Right renal cortex interstitium (tissue), 3 donors: ENCODE results near the gene SLC11A2. TPM values are rescaled to one million over a fixed set of nuclear protein-coding genes. Genes with fewer than 3 reads are reported as not detected.
"Not testable (repeated sequence)": the region's sequence is repeated elsewhere in the genome, so short reads cannot be mapped to it uniquely, and the experiment has no call there.

Experiments used
- DNase-seq, 3 donors: peaks; one replicate each; pipeline ENCODE4 v3.0.0-alpha.2; 2013; ENCODE audit warnings: low read depth in 3 of 3, low spot score in 2 of 3
- polyA plus RNA-seq, 3 donors: library from polyadenylated mRNA; unstranded; fragments of 120-200 nt; gene quantifications; one replicate each; pipeline ENCODE4 v1.2.1, GENCODE V29; 2013; ENCODE audit not compliant: insufficient read length in 3 of 3

Gene SLC11A2
- polyA plus RNA-seq, 3 donors, result 46.9 to 53.9 (median 48.9) TPM

GRCh38 chr12:50991291-50991690, 34.9 kb downstream of the SLC11A2 start:
- DNase-seq, result no peak

- DNase-seq, result no peak
These were observed 35.4 kb downstream of the SLC11A2 start for GRCh38 chr12:50990791-50991190.

- no peak for DNase-seq
These were observed 35.9 kb downstream of the SLC11A2 start for GRCh38 chr12:50990147-50990727.

- DNase-seq, result no peak
These were observed 37.3 kb downstream of the SLC11A2 start for GRCh38 chr12:50988871-50989270.

GRCh38 chr12:50988051-50988450, 38.1 kb downstream of the SLC11A2 start:
- no peak for DNase-seq

- peak; percentile 20 to 37 (median 27) for DNase-seq
These were observed 39.0 kb downstream of the SLC11A2 start for GRCh38 chr12:50986966-50987737.

GRCh38 chr12:50985322-50985721, 40.9 kb downstream of the SLC11A2 start:
- no peak for DNase-seq

GRCh38 chr12:50984586-50985298, 41.4 kb downstream of the SLC11A2 start:
- no peak for DNase-seq

GRCh38 chr12:50981319-50982239, 44.6 kb downstream of the SLC11A2 start:
- DNase-seq, result no peak

GRCh38 chr12:50980545-50980944, 45.6 kb downstream of the SLC11A2 start:
- DNase-seq, result no peak

GRCh38 chr12:50979369-50980052, 46.7 kb downstream of the SLC11A2 start:
- DNase-seq, result no peak

- no peak for DNase-seq
These were observed 54.2 kb downstream of the SLC11A2 start for GRCh38 chr12:50971946-50972345.

- DNase-seq, result no peak
These were observed 61.8 kb downstream of the SLC11A2 start for GRCh38 chr12:50964432-50964831.

GRCh38 chr12:50961708-50962107, 64.5 kb downstream of the SLC11A2 start:
- no peak for DNase-seq

GRCh38 chr12:50960130-50960529, 66.1 kb downstream of the SLC11A2 start:
- DNase-seq, result no peak

- no peak for DNase-seq
These were observed 70.5 kb downstream of the SLC11A2 start for GRCh38 chr12:50955697-50956096.

- DNase-seq, result no peak
These were observed 70.9 kb downstream of the SLC11A2 start for GRCh38 chr12:50955288-50955687.

GRCh38 chr12:50954789-50955188, 71.4 kb downstream of the SLC11A2 start:
- DNase-seq, result not testable (repeated sequence)

GRCh38 chr12:50953047-50953446, 73.1 kb downstream of the SLC11A2 start:
- no peak for DNase-seq

GRCh38 chr12:50952510-50952909, 73.7 kb downstream of the SLC11A2 start, which contains the start of gene HIGD1C:
Gene HIGD1C (plus strand): TSS chr12:50952544. CDS start chr12:50953999, 1,455 bp downstream.
- DNase-seq, result no peak
